Kidney epithelial cell (primary cell): ENCODE data around the gene FNDC11. TPM values are rescaled to one million over a fixed set of nuclear protein-coding genes. Genes with fewer than 3 reads are reported as not detected.

Experiments used
- DNase-seq: peaks from one replicate; pipeline ENCODE4 v3.0.0-alpha.2; 2010; ENCODE audit warnings: low read depth
- H3K27me3 ChIP-seq: 2 replicates; pipeline ENCODE4 v1.6.0; 2011; ENCODE audit warnings: low read length; ENCODE audit not compliant: control insufficient read depth, insufficient read depth
- H3K36me3 ChIP-seq: 2 replicates; pipeline ENCODE4 v1.5.1; 2011; ENCODE audit warnings: low read length; ENCODE audit not compliant: control insufficient read depth, insufficient read depth
- H3K4me3 ChIP-seq: 2 replicates; pipeline ENCODE4 v1.5.1; 2011; ENCODE audit warnings: low read depth, mild to moderate bottlenecking, control low read depth, low read length
- CTCF ChIP-seq: IDR thresholded peaks from 2 replicates; pipeline ENCODE4 v1.5.1; 2011; ENCODE audit warnings: mild to moderate bottlenecking, moderate library complexity, low read length, control low read depth, inconsistent platforms; ENCODE audit not compliant: insufficient read depth, poor library complexity, severe bottlenecking
- total RNA-seq: library from RNA; depleted of rRNA; stranded (reverse); fragments of >200 nt; gene quantifications from 2 replicates; pipeline ENCODE4 v1.2.3, GENCODE V29; 2015

FNDC11 gene
- total RNA-seq, 1 donor from 2014 or later: 1.1 TPM

GRCh38 chr20:63586797-63587196, 32.8 kb downstream of the FNDC11 start:
- Histone ChIP-seq H3K27me3 (no peaks in the 10 kb centered on the region), H3K4me3 (no peak overlapping the region), H3K36me3 (no peaks in the 10 kb centered on the region)
- no peak for TF ChIP-seq CTCF
- DNase-seq: no peak

- no peak overlapping the region for H3K4me3 ChIP-seq
- H3K36me3 ChIP-seq: no peaks in the 10 kb centered on the region
- H3K27me3 ChIP-seq: no peaks in the 10 kb centered on the region
- DNase-seq: no peak
- no peak for TF ChIP-seq CTCF
Measured at GRCh38 chr20:63587256-63587655, 33.3 kb downstream of the FNDC11 start.

DNA sequence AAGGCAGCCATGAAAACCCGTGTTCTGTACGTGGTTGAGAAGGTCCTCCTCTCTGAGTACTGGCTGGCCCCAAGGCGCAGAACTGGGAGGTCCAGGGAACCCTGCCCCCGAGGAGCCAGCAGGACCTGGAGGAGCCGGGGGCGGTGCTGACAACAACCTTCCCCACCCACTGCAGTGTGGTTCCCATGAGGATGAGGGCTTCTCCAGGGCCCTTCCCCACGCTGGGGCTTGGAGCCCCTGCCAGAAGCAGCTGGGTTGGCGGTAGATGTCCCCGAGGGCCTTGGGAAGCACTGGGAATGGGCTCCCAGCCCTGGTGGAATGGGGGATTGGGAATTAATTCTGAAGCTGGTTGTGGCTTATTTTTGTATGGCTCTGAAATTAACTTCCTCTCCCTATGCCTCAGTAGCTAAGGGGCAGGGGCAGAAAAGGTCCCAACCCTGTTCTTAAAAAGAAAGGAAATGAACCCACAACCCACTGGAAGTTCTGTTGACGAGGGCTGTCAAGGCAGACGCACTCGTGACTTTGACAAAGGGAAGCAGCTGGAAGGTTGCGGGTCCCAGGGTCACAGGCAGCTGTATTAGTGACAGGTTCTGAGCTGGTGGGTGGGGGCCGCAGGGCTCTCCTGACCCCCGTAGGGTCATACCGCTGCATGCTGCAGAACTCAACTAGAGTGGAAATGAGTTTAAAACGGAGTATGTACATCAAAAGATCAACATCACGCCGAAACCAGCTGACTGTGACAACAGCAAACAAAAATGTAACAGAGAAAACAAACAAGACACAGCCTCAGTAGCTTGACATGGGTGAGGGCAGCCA, 34.0 kb downstream of the FNDC11 start:
- DNase-seq: no peak
- TF ChIP-seq CTCF: no peak
- Histone ChIP-seq H3K36me3 (no peaks in the 10 kb centered on the region), H3K27me3 (no peaks in the 10 kb centered on the region), H3K4me3 (no peak overlapping the region)

DNA sequence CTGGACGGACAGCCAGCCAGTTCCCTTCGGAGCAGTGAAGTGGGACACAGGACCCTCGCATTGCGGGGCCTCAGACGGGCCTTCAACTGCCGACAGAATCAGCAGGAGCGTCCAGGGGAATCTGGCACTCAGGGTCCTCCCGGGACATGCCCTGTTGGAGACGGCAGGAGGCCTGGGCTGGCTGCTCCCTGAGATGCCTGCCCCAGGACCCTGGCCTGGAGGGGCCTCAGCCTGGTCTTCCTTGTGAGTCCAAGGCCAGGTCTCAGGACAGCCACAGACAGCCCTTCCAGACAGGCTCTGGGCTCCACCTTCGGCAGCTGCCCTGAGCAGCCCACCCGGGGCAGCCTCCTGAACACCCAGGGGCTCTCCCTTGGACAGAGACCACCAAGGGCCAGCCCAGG, 34.7 kb downstream of the FNDC11 start:
- Histone ChIP-seq H3K27me3 (no peaks in the 10 kb centered on the region), H3K36me3 (no peaks in the 10 kb centered on the region), H3K4me3 (no peak overlapping the region)
- DNase-seq: no peak
- no peak for TF ChIP-seq CTCF

- H3K4me3 ChIP-seq: no peak overlapping the region
- H3K27me3 ChIP-seq: no peaks in the 10 kb centered on the region
- DNase-seq: no peak
- no peak for TF ChIP-seq CTCF
- no peaks in the 10 kb centered on the region for H3K36me3 ChIP-seq
Measured at GRCh38 chr20:63589261-63590217, 35.6 kb downstream of the FNDC11 start.
